ENCODE measurements around the gene HCST.

The HCST gene

DNA sequence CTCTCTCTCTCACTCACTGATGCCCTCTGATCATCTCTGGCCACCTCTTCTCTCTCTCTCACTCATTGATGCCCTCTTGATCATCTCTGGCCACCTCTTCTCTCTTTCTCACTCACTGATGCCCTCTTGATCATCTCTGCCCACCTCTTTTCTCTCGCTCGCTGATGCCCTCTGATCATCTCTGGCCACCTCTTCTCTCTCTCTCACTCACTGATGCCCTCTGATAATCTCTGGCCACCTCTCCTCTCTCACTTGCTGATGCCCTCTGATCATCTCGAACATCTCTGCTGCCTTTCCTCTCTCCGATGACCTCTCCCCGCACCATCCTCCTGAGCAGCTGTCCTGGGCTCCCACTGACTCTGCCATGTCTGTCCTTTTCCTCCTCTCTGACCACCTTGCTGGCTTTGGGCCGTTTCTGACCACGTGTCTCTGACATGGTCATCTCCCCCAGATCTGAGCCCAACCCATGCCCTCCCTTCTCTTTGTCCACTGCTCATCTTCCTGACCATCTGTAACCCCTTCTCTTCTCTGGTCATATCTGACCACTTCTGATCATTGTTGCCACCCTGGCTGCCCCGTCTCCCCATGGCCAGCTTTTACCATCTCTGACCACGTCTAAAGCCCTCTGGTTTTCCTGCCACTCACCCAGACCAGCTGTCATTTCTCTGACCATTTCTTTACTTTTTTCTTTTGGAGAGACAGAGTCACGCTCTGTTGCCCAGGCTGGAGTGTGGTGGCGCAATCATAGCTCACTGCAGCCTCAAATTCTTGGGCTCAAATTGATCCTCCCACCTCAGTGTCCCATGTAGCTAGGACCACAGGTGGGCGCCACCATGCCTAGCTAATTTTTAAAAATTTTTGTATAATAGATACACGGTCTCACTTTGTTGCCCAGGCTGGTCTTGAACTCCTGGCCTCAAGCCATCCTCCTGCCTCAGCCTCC, 36.2 kb downstream of the HCST start:
- DNase-seq = no peak

DNA sequence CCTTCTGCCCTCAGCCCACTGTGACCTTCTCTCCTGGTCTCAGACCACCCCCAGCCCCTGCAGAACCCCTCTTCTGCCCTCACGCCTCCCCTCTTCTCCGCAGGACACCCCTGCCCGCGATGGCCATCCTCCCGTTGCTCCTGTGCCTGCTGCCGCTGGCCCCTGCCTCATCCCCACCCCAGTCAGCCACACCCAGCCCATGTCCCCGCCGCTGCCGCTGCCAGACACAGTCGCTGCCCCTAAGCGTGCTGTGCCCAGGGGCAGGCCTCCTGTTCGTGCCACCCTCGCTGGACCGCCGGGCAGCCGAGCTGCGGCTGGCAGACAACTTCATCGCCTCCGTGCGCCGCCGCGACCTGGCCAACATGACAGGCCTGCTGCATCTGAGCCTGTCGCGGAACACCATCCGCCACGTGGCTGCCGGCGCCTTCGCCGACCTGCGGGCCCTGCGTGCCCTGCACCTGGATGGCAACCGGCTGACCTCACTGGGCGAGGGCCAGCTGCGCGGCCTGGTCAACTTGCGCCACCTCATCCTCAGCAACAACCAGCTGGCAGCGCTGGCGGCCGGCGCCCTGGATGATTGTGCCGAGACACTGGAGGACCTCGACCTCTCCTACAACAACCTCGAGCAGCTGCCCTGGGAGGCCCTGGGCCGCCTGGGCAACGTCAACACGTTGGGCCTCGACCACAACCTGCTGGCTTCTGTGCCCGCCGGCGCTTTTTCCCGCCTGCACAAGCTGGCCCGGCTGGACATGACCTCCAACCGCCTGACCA, 37.2 kb downstream of the HCST start:
- no peak for DNase-seq

GRCh38 chr19:35940078-35940775, 37.9 kb downstream of the HCST start:
- DNase-seq = no peak

GRCh38 chr19:35940839-35941238, 38.5 kb downstream of the HCST start:
- no peak for DNase-seq

DNA sequence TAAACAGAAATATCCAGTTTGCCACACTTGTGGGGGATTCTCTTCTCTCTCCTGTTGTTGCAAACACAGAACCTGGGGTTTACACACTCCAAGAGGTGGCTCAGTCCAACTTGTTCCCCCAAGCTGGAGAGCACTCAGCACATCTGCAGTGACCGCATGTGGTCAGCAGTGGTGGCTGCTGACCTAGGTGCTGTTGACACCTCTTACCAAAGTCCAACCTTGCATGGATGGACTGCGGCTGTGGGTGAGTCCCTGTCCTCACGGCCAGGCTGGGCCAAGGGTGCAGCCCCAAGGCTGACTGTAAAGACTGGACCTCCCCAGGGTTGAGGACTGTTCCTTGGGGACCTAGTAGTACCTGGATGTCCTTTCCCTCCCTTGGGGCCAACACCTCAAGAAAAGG, 39.9 kb downstream of the HCST start:
- no peak for DNase-seq

GRCh38 chr19:35943321-35944301, 41.3 kb downstream of the HCST start:
- DNase-seq = no peak

DNA sequence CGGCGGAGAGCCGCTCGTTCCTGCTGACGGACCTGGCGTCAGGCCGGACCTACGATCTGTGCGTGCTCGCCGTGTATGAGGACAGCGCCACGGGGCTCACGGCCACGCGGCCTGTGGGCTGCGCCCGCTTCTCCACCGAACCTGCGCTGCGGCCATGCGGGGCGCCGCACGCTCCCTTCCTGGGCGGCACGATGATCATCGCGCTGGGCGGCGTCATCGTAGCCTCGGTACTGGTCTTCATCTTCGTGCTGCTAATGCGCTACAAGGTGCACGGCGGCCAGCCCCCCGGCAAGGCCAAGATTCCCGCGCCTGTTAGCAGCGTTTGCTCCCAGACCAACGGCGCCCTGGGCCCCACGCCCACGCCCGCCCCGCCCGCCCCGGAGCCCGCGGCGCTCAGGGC, 42.2 kb downstream of the HCST start:
- no peak for DNase-seq

GRCh38 chr19:35945121-35945790, 42.9 kb downstream of the HCST start:
- DNase-seq = no peak

DNA sequence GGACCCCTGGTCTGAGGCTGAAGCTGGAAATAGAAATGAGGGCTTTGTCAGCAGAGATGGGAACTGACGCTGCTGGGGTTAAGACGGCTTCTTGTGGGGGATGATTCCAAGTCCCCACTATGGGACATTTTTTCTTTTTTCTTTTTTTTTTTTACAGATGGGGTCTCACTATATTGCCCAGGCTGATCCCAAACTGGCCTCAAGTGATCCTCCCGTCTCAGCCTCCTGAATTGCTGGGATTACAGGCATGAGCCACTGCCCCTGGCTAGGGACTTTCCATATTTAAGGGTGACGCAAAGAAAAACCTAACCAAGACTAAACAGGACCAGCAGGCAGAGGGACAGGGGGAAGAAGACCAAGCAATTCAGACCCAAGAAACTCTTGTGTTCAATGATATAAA, 43.9 kb downstream of the HCST start:
- DNase-seq = no peak

GRCh38 chr19:35949131-35949530, 46.8 kb downstream of the HCST start:
- no peak for DNase-seq
